AG04450 (cell line): ENCODE results near the gene M6PR. TPM values are rescaled to one million over a fixed set of nuclear protein-coding genes. Genes with fewer than 3 reads are reported as not detected.
"Not testable (repeated sequence)": the region's sequence is repeated elsewhere in the genome, so short reads cannot be mapped to it uniquely, and the experiment has no call there.

Source experiments
- CTCF ChIA-PET: fragments of 300-600, 350-600 bp; formaldehyde crosslinking; extraction: SDS; loops from one replicate; lab custom pipeline; 2022; ENCODE audit warnings: antibody characterized with exemption, inconsistent platforms; lab: Charles Lee
- POLR2A ChIA-PET: fragments of 350-600 bp; formaldehyde crosslinking; extraction: SDS; loops from one replicate; lab custom pipeline; 2021; ENCODE audit warnings: antibody characterized with exemption, inconsistent platforms; lab: Yijun Ruan, JAX
- DNase-seq: peaks from one replicate; pipeline ENCODE4 v3.0.0-alpha.2; 2011; ENCODE audit warnings: low read depth, low spot score
- H3K27ac ChIP-seq: one replicate; pipeline ENCODE4 v1.5.1; 2012; ENCODE audit warnings: low read depth, low read length, control low read depth
- H3K27me3 ChIP-seq: one replicate; pipeline ENCODE4 v1.6.0; 2012; ENCODE audit warnings: low read length; ENCODE audit not compliant: control insufficient read depth, insufficient read depth
- H3K4me3 ChIP-seq: 2 replicates; pipeline ENCODE4 v1.5.1; 2011; ENCODE audit warnings: mild to moderate bottlenecking, low read depth, low read length, control low read depth
- H3K9me3 ChIP-seq: 2 replicates; pipeline ENCODE4 v1.5.1; 2012; ENCODE audit warnings: low read length; ENCODE audit not compliant: control insufficient read depth, insufficient read depth
- CTCF ChIP-seq: IDR thresholded peaks from 2 replicates; pipeline ENCODE4 v1.5.1; 2011; ENCODE audit warnings: low read depth, low read length, control low read depth, inconsistent platforms
- polyA plus RNA-seq: library from polyadenylated mRNA; depleted of rRNA; stranded (reverse); fragments of >200 nt; gene quantifications from 2 replicates; pipeline ENCODE4 v1.2.3, GENCODE V29; 2011

M6PR gene
- polyA plus RNA-seq, 1 experiment = 106 TPM

- peaks cover 3% of the 10 kb centered on the region for H3K27me3 ChIP-seq
- H3K9me3 ChIP-seq = no peaks in the 10 kb centered on the region
- ChIA-PET CTCF (interaction anchor here (0.9 to 1.5 kb wide), 2 partner anchors 15 to 16 kb away, joined by 3 to 7 read pairs; no protein-coding TSS in a partner anchor), POLR2A (no interaction called here)
- no peak overlapping the region for H3K27ac ChIP-seq
- no peak for TF ChIP-seq CTCF
- no peak overlapping the region for H3K4me3 ChIP-seq
- DNase-seq = no peak
These were observed 42.9 kb downstream of the M6PR start for GRCh38 chr12:8906266-8907180.

GRCh38 chr12:8905546-8905945 is 43.9 kb downstream of the M6PR start:
- H3K4me3 ChIP-seq = no peak overlapping the region
- no peak for DNase-seq
- H3K9me3 ChIP-seq = no peaks in the 10 kb centered on the region
- CTCF ChIA-PET = interaction anchor here (0.5 to 1.5 kb wide), 3 partner anchors 15 to 248 kb away, joined by 3 to 7 read pairs (median 4); no protein-coding TSS in a partner anchor
- peaks cover 3% of the 10 kb centered on the region for H3K27me3 ChIP-seq
- H3K27ac ChIP-seq = no peak overlapping the region
- POLR2A ChIA-PET = no interaction called here
- TF ChIP-seq CTCF = no peak

GRCh38 chr12:8904665-8905064 is 44.8 kb downstream of the M6PR start:
- no peak overlapping the region for H3K4me3 ChIP-seq
- no peak for TF ChIP-seq CTCF
- DNase-seq = no peak
- no peaks in the 10 kb centered on the region for H3K9me3 ChIP-seq
- ChIA-PET CTCF (interaction anchor here (1.0 to 1.3 kb wide), 3 partner anchors 14 to 247 kb away, joined by 3 to 11 read pairs (median 7); no protein-coding TSS in a partner anchor), POLR2A (no interaction called here)
- H3K27ac ChIP-seq = no peak overlapping the region
- peaks cover 3% of the 10 kb centered on the region for H3K27me3 ChIP-seq

GRCh38 chr12:8903646-8904045 is 45.8 kb downstream of the M6PR start:
- CTCF ChIA-PET = interaction anchor here (1.0 to 1.3 kb wide), 3 partner anchors 13 to 246 kb away, joined by 3 to 11 read pairs (median 7); no protein-coding TSS in a partner anchor
- Histone ChIP-seq H3K9me3 (no peaks in the 10 kb centered on the region), H3K27ac (no peak overlapping the region), H3K4me3 (no peak overlapping the region), H3K27me3 (peaks cover 3% of the 10 kb centered on the region)
- TF ChIP-seq CTCF = no peak
- no peak for DNase-seq
- POLR2A ChIA-PET = no interaction called here

- POLR2A ChIA-PET, H3K27me3 ChIP-seq, H3K9me3 ChIP-seq, H3K27ac ChIP-seq, H3K4me3 ChIP-seq, DNase-seq, CTCF ChIA-PET: not testable (repeated sequence)
These were observed 46.7 kb downstream of the M6PR start for GRCh38 chr12:8902703-8903102.
